Measurements from ENCODE around the gene PLXNB2.
A peak's percentile ranks its signal among the peaks of the same experiment; 100 is the strongest.

PLXNB2 gene

GRCh38 chr22:50310949-50311444 is 3.6 kb upstream of the PLXNB2 start:
- no peak for DNase-seq

GRCh38 chr22:50310031-50310722 is 2.7 kb upstream of the PLXNB2 start:
- DNase-seq: no peak

- DNase-seq: no peak
Observed at GRCh38 chr22:50309601-50309991, 2.1 kb upstream of the PLXNB2 start.

GRCh38 chr22:50308986-50309600 is 1.6 kb upstream of the PLXNB2 start:
- DNase-seq: no peak

- peak; percentile 44 for DNase-seq
Observed at GRCh38 chr22:50308597-50308935, 1.1 kb upstream of the PLXNB2 start.

- no peak for DNase-seq
Observed at GRCh38 chr22:50307890-50308596, 597 bp upstream of the PLXNB2 start.

DNA sequence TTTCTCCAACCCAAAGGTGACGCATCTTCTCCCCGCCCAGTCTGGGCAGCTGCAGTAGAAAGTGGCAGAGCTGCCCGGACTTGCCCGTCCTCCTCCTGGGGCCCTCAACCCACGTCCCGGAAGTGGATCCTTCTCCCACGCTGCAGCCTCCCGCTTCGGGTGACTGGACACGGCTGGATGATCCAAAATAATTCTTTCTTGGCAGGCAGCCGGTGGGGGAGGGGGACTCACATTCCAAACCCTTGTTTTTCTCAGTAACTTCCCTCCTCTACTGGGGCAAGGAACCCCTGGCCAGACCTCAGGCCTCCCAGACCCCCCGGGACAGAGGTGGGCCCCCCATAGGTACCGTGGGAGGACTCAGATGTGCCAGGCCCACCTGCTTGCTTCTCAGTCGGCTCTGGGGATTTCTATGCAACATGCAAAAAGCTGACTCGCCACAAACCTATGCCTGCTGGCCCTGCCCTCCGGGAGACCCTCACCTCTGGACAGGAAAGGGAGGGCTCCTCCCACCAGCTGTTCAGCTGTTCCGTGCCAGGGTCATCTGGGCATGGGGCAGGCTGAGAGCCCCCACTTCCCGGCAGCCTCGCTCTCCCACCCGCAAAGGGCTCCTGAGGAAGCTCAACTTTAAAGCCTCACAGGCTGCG is 1.4 kb downstream of the PLXNB2 start:
- DNase-seq: peak; percentile 49

DNA sequence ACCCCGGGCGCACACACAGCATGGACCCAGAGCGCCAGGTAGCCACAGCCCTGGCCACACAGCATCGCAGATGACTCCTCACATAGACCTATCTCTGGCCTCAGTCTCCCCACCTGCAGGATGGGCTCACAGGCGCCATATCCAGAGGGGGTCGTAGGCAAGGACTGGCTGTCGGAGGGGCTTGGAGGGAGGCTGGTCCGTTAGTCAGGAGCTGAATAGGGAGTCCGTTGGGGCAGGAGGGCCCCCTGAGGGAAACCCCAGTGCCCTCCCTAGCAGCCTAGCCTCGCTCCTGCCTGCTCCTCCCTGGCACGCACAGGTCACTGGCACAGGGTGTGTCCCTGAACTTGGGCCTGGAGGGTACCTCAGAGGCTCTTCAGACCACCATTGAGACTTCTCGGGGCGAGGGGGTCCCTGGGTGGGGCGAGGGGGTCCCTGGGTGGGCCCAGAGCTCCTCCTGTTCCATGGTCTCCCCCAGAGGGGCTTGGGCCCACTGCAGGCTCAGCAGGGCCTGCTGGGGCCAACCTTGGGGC is 2.0 kb downstream of the PLXNB2 start:
- no peak for DNase-seq

- peak; percentile 58 for DNase-seq
Observed at GRCh38 chr22:50304528-50305392, 2.7 kb downstream of the PLXNB2 start.

- DNase-seq: peak; percentile 50
Observed at GRCh38 chr22:50303848-50304527, 3.5 kb downstream of the PLXNB2 start.

- DNase-seq: no peak
Observed at GRCh38 chr22:50303515-50303847, 4.0 kb downstream of the PLXNB2 start.

DNA sequence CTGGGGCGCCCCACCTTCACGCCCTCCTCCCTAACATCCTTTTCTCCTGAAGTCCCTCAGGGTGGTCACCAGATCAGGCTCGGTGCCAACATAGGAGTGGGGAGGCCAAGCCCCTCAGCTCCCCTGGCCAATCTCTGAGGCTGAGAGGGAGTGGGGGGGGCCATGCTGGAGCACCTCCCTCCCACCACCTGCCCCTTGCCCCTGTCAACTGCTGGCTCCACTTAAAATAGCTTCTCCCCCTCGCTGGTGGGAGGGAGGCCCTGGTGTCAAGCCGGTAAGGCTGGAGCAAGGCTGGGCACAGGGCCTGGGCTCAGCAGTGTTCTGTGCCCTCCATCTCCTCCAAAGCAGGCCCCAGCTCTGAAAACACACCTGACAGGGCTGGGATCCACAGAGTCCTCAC is 4.9 kb downstream of the PLXNB2 start:
- no peak for DNase-seq

DNA sequence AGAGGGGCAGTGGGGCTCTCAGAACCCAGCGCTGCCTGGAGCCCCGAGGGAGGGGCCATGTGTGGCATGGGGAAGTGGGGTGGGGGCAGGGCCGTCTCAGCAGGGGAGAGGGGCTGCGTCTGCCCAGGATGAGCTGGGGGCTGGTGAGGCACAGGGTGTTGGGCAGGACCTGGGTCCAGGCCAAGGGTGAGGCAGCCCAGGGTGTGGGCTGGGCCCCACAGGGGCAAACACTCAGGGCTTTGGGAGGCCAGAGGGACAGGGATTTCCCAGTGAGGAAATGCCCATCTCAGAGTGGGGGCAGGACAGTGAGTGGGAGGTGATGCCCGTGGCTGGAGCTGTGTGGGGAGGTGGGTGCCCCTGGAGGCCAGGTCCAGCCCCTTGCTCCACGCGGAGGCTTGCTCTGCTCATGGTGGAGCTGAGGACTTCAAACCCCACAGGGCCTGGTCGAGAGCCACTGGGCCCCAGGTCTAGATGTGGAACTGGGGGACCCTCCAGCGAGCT is 5.4 kb downstream of the PLXNB2 start:
- no peak for DNase-seq

DNA sequence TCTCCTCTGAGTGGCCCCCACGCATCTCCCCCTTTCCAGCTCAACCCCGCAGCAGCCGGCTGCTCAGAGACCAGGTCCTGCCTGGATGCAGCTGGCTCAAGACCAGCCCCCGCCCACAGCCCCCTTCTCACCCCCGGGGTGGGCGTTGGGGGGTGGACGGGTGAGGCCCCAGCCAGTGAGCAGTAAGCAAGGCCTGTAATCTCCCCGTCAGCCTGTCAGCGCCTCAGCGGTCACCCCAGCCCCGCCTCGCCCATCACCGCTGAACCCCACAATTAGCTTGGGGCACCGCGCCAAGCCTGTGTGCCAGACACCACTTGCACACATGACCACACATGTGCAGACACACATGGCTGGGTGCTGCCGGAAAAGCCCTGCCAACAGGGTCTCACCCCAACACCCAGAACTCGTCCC is 5.9 kb downstream of the PLXNB2 start:
- no peak for DNase-seq

DNA sequence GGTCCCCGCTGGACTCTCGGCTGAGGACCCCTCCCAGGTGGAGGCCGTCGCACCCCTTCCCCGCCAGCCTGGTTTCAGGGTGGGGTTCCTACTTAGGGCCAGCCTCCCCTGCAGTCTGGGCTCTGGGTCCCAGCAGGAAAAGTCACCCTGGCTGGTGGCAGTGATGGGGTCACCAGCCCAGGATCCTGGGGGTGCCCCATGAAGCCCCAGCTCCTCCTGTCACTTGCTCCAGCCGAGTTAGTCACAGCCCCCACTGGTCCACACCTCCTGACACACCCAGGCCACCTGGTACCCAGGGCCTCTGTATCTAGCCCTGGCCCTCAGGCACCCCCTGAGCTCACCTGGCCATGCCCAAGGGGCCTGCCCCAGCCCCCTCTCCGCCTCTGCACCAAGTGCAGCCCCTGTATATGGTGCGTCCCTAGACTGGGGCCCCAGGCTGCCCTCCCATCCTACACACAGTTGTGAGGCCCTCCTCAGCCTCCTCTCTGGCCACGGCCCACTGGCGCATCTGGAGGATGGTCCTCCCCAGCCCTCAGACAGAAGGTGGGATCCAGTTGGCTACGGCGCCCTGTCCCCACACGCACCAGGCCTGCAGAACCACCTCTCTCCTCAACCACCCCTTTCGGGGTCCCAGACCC is 6.7 kb downstream of the PLXNB2 start:
- no peak for DNase-seq

GRCh38 chr22:50299785-50300619 is 7.4 kb downstream of the PLXNB2 start:
- no peak for DNase-seq

- DNase-seq: no peak
Observed at GRCh38 chr22:50298937-50299784, 8.3 kb downstream of the PLXNB2 start.

- DNase-seq: no peak
Observed at GRCh38 chr22:50298266-50298637, 9.2 kb downstream of the PLXNB2 start.

Data from midbrain (tissue), 1 donor.